ENCODE data around the gene NEAT1. TPM values are rescaled to one million over a fixed set of nuclear protein-coding genes. Genes with fewer than 3 reads are reported as not detected.

NEAT1 gene
- polyA plus RNA-seq, 1 experiment, result 72.3 TPM

DNA sequence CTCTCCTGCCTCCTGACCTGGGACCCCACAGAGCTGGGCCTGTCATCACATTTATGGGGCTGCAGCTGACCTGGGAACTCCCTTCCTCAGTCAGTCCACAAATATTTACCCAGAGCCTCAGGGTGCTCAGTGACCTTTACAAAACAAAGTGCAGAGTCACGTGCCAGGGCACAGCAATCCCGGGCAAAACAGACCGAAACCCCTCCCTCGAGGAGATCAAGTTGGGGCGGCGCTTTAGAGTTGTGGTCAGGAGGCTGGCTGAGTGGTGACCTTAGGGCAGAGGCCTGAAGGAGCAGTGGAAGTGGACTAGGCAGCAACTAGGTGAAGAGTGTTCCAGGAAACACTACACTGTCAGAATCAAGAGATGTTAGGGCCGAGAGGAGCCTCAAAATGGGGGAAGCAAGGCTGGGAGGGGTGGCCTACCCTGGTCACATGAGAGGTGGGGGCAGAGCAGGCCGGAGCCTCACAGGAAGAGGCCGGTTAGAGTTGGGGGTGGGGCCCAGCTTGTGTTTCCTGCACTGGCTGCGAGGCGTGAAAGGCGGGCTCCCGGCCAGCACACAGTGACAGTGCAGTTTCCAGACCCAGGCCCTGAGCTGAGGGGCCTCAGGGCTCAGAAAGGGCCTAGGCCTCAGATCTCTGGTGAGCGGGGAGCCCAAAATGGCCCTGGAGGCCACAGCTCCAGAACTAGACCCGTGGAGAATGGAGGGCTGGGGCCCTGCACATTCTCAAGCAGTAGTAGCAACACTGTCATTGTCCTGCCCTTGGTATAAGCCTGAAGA is 3.7 kb upstream of the NEAT1 start:
- CTCF ChIA-PET, result no interaction called here

DNA sequence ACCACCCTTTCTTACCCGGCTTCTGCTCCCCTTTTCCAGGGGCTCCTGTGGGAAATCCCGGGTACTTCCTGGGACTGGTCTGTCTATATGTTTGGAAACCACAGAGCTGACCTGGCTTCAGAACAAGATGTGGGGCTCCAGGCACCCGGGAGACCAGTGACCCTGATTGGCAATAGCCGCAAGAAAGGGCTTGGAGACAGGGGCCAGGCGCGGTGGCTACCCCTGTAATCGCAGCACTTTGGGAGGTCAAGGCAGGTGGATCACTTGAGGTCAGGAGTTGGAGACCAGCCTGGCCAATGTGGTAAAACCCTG is 3.2 kb upstream of the NEAT1 start:
- Histone ChIP-seq H3K4me3 (ENCODE audit: low read depth, low read length) (peak overlapping the region; percentile 46), H3K27me3 (ENCODE audit: control insufficient read depth, insufficient read depth, low read length) (no peaks in the 10 kb centered on the region), H3K27ac (ENCODE audit: low read depth, low read length) (peak overlapping the region; percentile 100), H3K9me3 (ENCODE audit: control insufficient read depth, insufficient read depth, low read length) (peaks cover 6% of the 10 kb centered on the region; the same call in 1 of the 2 replicates)
- TF ChIP-seq, protein P1, sequence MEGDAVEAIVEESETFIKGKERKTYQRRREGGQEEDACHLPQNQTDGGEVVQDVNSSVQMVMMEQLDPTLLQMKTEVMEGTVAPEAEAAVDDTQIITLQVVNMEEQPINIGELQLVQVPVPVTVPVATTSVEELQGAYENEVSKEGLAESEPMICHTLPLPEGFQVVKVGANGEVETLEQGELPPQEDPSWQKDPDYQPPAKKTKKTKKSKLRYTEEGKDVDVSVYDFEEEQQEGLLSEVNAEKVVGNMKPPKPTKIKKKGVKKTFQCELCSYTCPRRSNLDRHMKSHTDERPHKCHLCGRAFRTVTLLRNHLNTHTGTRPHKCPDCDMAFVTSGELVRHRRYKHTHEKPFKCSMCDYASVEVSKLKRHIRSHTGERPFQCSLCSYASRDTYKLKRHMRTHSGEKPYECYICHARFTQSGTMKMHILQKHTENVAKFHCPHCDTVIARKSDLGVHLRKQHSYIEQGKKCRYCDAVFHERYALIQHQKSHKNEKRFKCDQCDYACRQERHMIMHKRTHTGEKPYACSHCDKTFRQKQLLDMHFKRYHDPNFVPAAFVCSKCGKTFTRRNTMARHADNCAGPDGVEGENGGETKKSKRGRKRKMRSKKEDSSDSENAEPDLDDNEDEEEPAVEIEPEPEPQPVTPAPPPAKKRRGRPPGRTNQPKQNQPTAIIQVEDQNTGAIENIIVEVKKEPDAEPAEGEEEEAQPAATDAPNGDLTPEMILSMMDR (IDR thresholded peaks at IDR 0.05; ENCODE audit: low read depth, low read length), result no peak
- CTCF ChIA-PET, result interaction anchor here (0.9 kb wide), 1 partner anchor 92 kb away, joined by 3 read pairs; no protein-coding TSS in a partner anchor
- DNase-seq (ENCODE audit: low read depth, low spot score), result no peak
- POLR2A ChIA-PET, result interaction anchor here (0.5 to 17.0 kb wide), 8 partner anchors 10 to 632 kb away, joined by 3 to 999 read pairs (median 4); partner anchors contain the start of genes MALAT1 and SCYL1

More for the DNA sequence above, 3.7 kb upstream of the NEAT1 start:
- TF ChIP-seq, protein P1 (IDR thresholded peaks at IDR 0.05; ENCODE audit: low read depth, low read length), result no peak
- Histone ChIP-seq H3K9me3 (ENCODE audit: control insufficient read depth, insufficient read depth, low read length) (peaks cover 6% of the 10 kb centered on the region; the same call in 1 of the 2 replicates), H3K4me3 (ENCODE audit: low read depth, low read length) (peak overlapping the region; percentile 46), H3K27me3 (ENCODE audit: control insufficient read depth, insufficient read depth, low read length) (no peaks in the 10 kb centered on the region), H3K27ac (ENCODE audit: low read depth, low read length) (peak overlapping the region; percentile 100)
- DNase-seq (ENCODE audit: low read depth, low spot score), result no peak
- POLR2A ChIA-PET, result interaction anchor here (0.5 to 17.0 kb wide), 9 partner anchors 10 to 633 kb away, joined by 3 to 999 read pairs (median 4); partner anchors contain the start of genes MALAT1 and SCYL1

DNA sequence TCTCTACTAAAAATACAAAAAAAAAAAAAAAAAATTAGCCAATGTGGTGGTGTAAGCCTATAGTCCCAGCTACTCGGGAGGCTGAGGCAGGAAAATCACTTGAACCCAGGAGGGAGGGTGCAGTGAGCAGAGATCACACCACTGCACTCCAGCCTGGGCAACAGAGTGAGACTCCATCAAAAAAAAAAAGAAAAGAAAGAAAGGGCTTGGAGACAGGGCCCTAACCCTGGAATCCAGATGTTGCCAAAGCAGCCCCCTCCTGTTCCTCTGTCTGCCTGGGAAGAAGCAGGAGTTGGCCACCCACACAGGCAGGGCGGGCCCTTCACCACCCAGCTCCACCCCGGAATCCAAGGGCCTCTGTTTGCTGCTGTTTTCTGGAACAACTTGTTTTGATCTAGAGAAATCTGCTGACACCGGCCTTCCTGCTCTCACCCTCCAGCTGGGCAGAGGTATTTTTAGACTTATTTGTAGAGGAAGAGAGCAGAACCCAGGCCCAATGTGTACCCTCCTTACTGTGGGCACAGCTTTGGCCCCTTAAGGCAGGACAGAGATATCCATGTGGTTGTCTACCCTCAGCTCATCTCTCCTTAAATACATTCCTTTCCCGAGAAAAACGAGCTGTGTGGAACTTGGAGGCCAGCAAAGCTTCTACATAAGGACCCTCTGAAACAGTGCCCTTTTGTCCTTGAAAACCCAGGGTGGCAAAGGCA is 2.7 kb upstream of the NEAT1 start:
- TF ChIP-seq, protein P1 (IDR thresholded peaks at IDR 0.05; ENCODE audit: low read depth, low read length), result no peak
- H3K9me3 ChIP-seq (ENCODE audit: control insufficient read depth, insufficient read depth, low read length), result peaks cover 6% of the 10 kb centered on the region; the same call in 1 of the 2 replicates
- H3K27ac ChIP-seq (ENCODE audit: low read depth, low read length), result peak overlapping the region; percentile 100
- H3K27me3 ChIP-seq (ENCODE audit: control insufficient read depth, insufficient read depth, low read length), result no peaks in the 10 kb centered on the region
- ChIA-PET CTCF (interaction anchor here (0.9 kb wide), 1 partner anchor 91 kb away, joined by 3 read pairs; no protein-coding TSS in a partner anchor), POLR2A (interaction anchor here (0.5 to 17.0 kb wide), 9 partner anchors 9 to 632 kb away, joined by 3 to 999 read pairs (median 4); partner anchors contain the start of genes MALAT1 and SCYL1)
- peak overlapping the region; percentile 45 for H3K4me3 ChIP-seq (ENCODE audit: low read depth, low read length)
- DNase-seq (ENCODE audit: low read depth, low spot score), result no peak

DNA sequence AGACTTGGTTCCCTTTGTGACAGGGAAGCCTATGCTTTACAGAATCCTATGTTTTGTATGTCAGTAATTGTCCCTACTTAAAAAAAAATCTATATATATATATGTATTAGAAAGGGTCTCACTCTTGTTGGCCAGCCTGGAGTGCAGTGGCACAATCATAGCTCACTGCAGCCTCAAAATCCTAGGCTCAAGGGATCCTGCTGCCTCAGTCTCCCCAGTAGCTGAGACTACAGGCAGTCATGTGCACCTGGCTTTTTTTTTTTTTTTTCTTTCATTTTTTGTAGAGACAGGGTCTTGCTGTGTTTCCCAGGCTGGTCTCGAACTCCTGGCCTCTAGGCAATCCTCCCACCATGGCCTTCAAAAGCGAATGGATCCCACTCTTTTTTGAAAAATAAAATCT is 2.1 kb upstream of the NEAT1 start:
- peak overlapping the region; percentile 100 for H3K27ac ChIP-seq (ENCODE audit: low read depth, low read length)
- H3K9me3 ChIP-seq (ENCODE audit: control insufficient read depth, insufficient read depth, low read length), result peaks cover 6% of the 10 kb centered on the region; the same call in 1 of the 2 replicates
- peak overlapping the region; percentile 29; the same call in 1 of the 2 replicates for H3K4me3 ChIP-seq (ENCODE audit: low read depth, low read length)
- no peaks in the 10 kb centered on the region for H3K27me3 ChIP-seq (ENCODE audit: control insufficient read depth, insufficient read depth, low read length)
- DNase-seq (ENCODE audit: low read depth, low spot score), result no peak
- ChIA-PET CTCF (no interaction called here), POLR2A (interaction anchor here (1.0 to 17.0 kb wide), 6 partner anchors 9 to 81 kb away, joined by 3 to 999 read pairs (median 48); partner anchors contain the start of genes MALAT1 and SLC25A45)
- TF ChIP-seq, protein P1 (IDR thresholded peaks at IDR 0.05; ENCODE audit: low read depth, low read length), result no peak
